Bronchus fibroblast of lung (primary cell): ENCODE data around the gene SERINC4. TPM values are rescaled to one million over a fixed set of nuclear protein-coding genes. Genes with fewer than 3 reads are reported as not detected.

Experiments
- total RNA-seq: library from RNA; depleted of rRNA; stranded (reverse); fragments of >200 nt; gene quantifications from 2 replicates; pipeline ENCODE4 v1.2.3, GENCODE V29; 2015

The SERINC4 gene
- 0.15 TPM in 1 of 2 replicates, not detected in the other for total RNA-seq

DNA sequence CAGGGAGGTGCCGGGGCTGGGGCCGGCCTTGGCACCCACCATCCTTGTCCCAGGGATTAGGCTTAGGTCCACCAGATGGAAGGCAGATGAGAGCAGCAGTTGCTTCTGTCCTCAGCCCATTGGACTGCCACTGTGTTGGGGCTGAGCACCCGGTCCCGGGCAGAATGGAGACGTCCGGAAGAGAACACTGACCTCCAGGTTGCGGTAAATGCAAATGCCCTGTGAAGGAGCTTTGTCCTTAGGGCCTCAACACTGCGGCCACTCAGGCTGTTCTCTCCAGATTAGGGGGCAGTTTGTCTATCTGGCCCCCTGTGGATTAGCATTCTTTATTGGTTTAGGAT, at the start of gene SERINC4:
Gene SERINC4, minus strand, starts transcription at position 276 of the 341 bp plus-strand sequence. Its CDS starts 234 bp downstream, at position 42.

DNA sequence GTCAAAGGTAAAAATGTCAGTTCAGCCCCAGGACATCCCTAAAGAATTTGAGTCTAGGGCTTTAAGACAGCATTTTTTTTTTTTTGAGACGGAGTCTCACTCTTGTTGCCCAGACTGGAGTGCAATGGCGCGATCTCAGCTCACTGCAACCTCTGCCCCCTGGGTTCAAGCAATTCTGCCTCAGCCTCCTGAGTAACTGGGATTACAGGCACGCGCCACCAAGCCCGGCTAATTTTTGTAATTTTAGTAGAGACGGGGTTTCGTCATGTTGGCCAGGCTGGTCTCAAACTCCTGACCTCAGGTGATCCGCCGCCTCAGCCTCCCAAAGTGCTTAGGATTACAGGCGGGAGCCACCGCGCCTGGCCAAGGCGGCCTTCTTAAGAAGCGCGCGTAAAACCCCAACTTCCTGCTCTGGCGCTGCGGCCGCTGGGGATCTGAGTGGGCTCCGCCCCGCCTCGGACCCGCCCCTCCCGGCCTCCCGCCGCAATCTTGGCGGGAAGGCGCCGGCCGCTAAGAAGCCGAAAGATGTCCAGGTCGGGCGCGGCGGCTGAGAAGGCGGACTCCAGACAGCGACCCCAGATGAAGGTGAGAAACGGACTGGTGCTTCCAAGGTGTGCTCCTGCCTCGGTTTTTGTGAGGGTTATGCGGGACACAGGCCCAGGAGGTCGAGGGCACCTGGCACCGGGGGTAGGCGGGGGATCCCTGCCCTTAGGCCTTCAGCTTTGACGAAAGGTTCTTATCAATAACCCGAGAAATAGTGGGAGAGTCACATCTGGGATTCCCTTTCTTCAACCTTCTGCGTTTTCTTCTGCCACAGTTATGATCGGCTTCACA, 26.7 kb upstream of the SERINC4 start, which contains the start of gene WDR76:
Gene WDR76, plus strand, starts transcription at position 495 of the 834 bp plus-strand sequence. Its CDS starts 31 bp downstream, at position 526.

GRCh38 chr15:43824302-43825246, 24.6 kb upstream of the SERINC4 start, which contains the start of gene MFAP1:
MFAP1 (minus strand) TSS chr15:43824690; CDS start chr15:43824569, 121 bp downstream.

DNA sequence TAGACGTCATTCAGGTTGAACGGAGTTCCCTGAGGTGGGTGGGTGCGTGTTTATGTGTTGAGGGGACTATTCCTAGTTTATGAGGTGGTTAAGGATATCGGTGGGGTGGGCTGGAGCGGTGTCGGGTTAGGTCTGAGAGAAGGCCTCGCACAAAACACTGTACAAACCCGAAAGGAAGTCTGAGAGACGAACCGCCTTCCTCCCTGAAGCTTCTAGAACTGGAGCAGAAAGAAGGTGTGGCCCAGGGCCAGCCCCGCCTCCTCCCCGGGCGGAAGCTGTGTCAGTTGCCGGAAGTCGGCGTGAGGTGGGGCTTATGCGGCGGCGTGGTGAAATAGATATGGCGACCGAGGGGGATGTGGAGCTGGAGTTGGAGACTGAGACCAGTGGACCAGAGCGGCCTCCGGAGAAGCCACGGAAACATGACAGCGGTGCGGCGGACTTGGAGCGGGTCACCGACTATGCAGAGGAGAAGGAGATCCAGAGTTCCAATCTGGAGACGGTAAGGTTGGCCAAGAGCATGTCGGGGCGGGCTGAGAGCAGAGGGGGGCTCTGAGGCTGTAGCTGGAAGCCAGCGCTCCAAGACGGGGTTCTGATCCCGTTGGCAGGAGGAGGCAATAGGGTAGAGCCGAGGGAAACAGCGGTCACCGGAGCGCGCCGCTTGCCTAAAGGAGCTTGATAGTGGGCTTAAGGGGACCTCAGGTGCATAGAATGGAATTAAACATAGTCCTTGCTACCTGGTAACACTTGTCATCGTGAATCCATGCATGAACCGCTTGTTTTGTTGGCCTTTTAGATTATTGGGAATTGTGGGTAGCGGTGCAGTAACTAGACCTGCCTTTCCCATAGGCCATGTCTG, 494 bp upstream of the SERINC4 start, which contains the start of gene HYPK:
Gene HYPK, plus strand, starts transcription at position 314 of the 856 bp plus-strand sequence. Its CDS starts 24 bp downstream, at position 338.

GRCh38 chr15:43791993-43792760, 7.8 kb downstream of the SERINC4 start, which contains the start of gene SERF2:
SERF2 (plus strand) TSS chr15:43792320; CDS start chr15:43792377, 57 bp downstream.

GRCh38 chr15:43776718-43777266, 23.2 kb downstream of the SERINC4 start, which contains the start of gene ELL3:
ELL3 (minus strand) TSS chr15:43776966; CDS start chr15:43776901, 65 bp downstream.

GRCh38 chr15:43746245-43746902, 53.6 kb downstream of the SERINC4 start, which contains the start of gene PDIA3:
PDIA3 (plus strand) TSS chr15:43746438; CDS start chr15:43746540, 102 bp downstream.

Other genes starting within 250 kb of the SERINC4 start
- 4.3 and 7.4 TPM in 2 replicates for gene PPIP5K1, start 210.0 kb downstream of the SERINC4 start, total RNA-seq
- not detected in 2 replicates for gene CKMT1B, start 206.2 kb downstream of the SERINC4 start, total RNA-seq
- gene STRC, start 181.4 kb downstream of the SERINC4 start, total RNA-seq, result not detected in 2 replicates
- gene CATSPER2, start 151.4 kb downstream of the SERINC4 start, total RNA-seq, result 0.15 and 0.17 TPM in 2 replicates
- gene CKMT1A, start 106.4 kb downstream of the SERINC4 start, total RNA-seq, result not detected in 2 replicates
- 157 and 161 TPM in 2 replicates for gene PDIA3, start 53.8 kb downstream of the SERINC4 start, total RNA-seq
- 2.2 and 3.4 TPM in 2 replicates for gene ELL3, start 23.3 kb downstream of the SERINC4 start, total RNA-seq
- 935 and 1,279 TPM in 2 replicates for gene SERF2, start 7.9 kb downstream of the SERINC4 start, total RNA-seq
- gene HYPK, start 379 bp upstream of the SERINC4 start, total RNA-seq, result 24.4 and 35.7 TPM in 2 replicates
- gene MFAP1, start 24.5 kb upstream of the SERINC4 start, total RNA-seq, result 14.9 and 16.1 TPM in 2 replicates
- gene WDR76, start 26.8 kb upstream of the SERINC4 start, total RNA-seq, result 26.9 and 27.9 TPM in 2 replicates